Colonic mucosa (tissue), 4 donors: Measurements from ENCODE around the gene GALNT17. TPM values are rescaled to one million over a fixed set of nuclear protein-coding genes. Genes with fewer than 3 reads are reported as not detected.

ENCODE experiments used
- DNase-seq: peaks from one replicate; pipeline ENCODE4 v3.0.0-alpha.2; 2020
- H3K27ac ChIP-seq: fragments of 200-600 bp; one replicate; pipeline ENCODE4 v1.8.0; 2021
- H3K27me3 ChIP-seq: fragments of 200-600 bp; one replicate; pipeline ENCODE4 v1.8.0; 2021
- H3K36me3 ChIP-seq: fragments of 200-600 bp; one replicate; pipeline ENCODE4 v1.8.0; 2021
- H3K4me1 ChIP-seq: fragments of 200-600 bp; one replicate; pipeline ENCODE4 v1.8.0; 2021; ENCODE audit warnings: mild to moderate bottlenecking
- H3K4me3 ChIP-seq: fragments of 200-600 bp; one replicate; pipeline ENCODE4 v1.8.0; 2021
- H3K9ac ChIP-seq, 2 donors: one replicate each; pipeline ENCODE4 v1.7.0; 2013; ENCODE audit warnings: control low read depth in 2 of 2, low read depth in 2 of 2, low read length in 2 of 2
- H3K9me3 ChIP-seq: fragments of 200-600 bp; one replicate; pipeline ENCODE4 v1.8.0; 2021
- intact Hi-C: fragments of 100-400 bp; cut with DNase I; formaldehyde crosslinking; loops from one replicate; pipeline ENCODE4 v1.14.1; 2022
- total RNA-seq, 2 donors: library from RNA; stranded (reverse); fragmentation: NEBNext Ultra II Directional in 1 of 2; extraction: Animal tissue kit (Norgen Biotek cat#: 25700) in 1 of 2; gene quantifications; one replicate each; pipeline ENCODE4 v1.2.1, GENCODE V29; 2021
- TF ChIP-seq, protein P1 (sequence below): fragments of 200-600 bp; IDR thresholded peaks from one replicate; pipeline ENCODE4 v1.8.0; 2022; ENCODE audit warnings: antibody characterized with exemption, mild to moderate bottlenecking
- donor health status: healthy.
- donor health status: DM: no; HTN: no; CAD: no.
- donor health status: DM: no; HTN: no; CAD: no.

Gene GALNT17
- total RNA-seq, 2 donors from 2014 or later, result 0.37 to 1.3 TPM

- Histone ChIP-seq H3K4me3 (no peak overlapping the region), H3K27ac (no peak overlapping the region), H3K27me3 (no peaks in the 10 kb centered on the region), H3K9me3 (no peaks in the 10 kb centered on the region), H3K9ac (no peak overlapping the region), H3K4me1 (no peaks in the 10 kb centered on the region), H3K36me3 (no peaks in the 10 kb centered on the region)
- no peak for DNase-seq
- intact Hi-C loops, result no loop called here
- TF ChIP-seq, protein P1, sequence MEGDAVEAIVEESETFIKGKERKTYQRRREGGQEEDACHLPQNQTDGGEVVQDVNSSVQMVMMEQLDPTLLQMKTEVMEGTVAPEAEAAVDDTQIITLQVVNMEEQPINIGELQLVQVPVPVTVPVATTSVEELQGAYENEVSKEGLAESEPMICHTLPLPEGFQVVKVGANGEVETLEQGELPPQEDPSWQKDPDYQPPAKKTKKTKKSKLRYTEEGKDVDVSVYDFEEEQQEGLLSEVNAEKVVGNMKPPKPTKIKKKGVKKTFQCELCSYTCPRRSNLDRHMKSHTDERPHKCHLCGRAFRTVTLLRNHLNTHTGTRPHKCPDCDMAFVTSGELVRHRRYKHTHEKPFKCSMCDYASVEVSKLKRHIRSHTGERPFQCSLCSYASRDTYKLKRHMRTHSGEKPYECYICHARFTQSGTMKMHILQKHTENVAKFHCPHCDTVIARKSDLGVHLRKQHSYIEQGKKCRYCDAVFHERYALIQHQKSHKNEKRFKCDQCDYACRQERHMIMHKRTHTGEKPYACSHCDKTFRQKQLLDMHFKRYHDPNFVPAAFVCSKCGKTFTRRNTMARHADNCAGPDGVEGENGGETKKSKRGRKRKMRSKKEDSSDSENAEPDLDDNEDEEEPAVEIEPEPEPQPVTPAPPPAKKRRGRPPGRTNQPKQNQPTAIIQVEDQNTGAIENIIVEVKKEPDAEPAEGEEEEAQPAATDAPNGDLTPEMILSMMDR, result no peak
Measured at GRCh38 chr7:71171476-71171875, 39.5 kb downstream of the GALNT17 start.

- intact Hi-C loops, result no loop called here
- Histone ChIP-seq H3K4me3 (no peak overlapping the region), H3K27ac (no peak overlapping the region), H3K9ac (no peak overlapping the region), H3K36me3 (no peaks in the 10 kb centered on the region), H3K27me3 (no peaks in the 10 kb centered on the region), H3K4me1 (no peaks in the 10 kb centered on the region), H3K9me3 (no peaks in the 10 kb centered on the region)
- TF ChIP-seq, protein P1, result no peak
- DNase-seq, result no peak
Measured at GRCh38 chr7:71173955-71174354, 42.0 kb downstream of the GALNT17 start.

DNA sequence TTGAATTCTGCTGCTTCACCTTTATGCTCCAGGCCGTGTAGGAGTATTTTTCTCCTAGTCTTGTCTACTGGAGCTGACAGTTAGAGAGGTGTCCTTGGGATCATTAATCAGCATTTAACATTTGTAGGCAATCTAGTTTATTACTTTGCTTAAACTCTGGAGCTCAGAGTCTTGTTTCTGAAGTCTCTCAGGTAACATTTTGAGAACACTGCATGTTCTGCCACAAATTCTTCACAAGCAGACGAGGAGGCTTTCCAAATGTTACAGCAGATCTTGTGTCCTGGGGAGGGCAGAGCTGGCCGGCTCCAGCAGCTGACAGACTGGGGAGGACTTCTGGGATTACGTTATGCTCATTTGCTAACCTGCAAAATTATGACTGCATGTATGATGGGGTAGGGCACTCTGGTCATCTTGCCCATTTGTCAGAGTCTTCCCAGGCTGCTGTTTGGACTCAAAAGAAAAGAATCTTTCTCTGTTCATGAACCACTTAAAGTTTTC, 50.5 kb downstream of the GALNT17 start:
- Histone ChIP-seq H3K27ac (no peak overlapping the region), H3K9ac (no peak overlapping the region), H3K4me3 (no peak overlapping the region), H3K9me3 (no peaks in the 10 kb centered on the region), H3K27me3 (no peaks in the 10 kb centered on the region), H3K4me1 (no peaks in the 10 kb centered on the region), H3K36me3 (no peaks in the 10 kb centered on the region)
- TF ChIP-seq, protein P1, result no peak
- intact Hi-C loops, result no loop called here
- DNase-seq, result no peak

DNA sequence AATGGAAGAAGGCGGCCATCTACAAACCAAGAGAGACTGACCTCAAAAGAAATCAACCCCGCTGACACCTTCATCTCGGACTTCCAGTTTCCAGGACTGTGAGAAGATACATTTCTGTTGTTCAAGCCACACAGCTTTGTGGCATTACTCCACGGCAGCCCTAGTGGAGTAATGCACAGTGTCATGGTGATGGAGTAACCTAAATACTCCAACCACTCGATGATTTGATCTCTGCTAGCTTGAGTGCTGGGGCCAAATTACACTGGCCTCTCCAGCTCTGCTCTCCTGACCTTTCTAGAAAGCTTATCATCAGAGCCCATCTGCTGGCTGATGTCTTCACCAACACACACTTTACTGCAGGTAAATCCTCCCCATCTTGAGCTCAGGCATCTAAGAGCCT, 52.2 kb downstream of the GALNT17 start:
- intact Hi-C loops, result no loop called here

DNA sequence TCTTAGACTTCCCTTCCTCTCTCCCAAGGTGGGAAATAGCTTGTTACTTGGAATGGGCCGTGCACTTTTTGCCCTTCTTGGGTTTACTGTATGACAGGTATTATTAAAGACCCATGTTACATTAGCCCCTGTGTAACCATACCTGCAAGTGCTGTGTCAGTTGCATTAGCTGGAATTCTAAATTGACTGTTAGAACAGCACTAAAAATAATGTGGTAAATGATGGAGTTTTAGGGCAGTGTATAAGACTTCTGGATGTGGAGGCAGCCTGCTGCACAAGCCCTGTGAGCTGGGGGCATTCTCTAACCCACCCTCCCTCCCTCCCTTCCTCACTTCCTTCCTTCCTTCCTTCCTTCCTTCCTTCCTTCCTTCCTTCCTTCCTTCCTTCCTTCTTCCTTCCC, 52.7 kb downstream of the GALNT17 start:
- DNase-seq, result no peak
- Histone ChIP-seq H3K4me3 (no peak overlapping the region), H3K27ac (no peak overlapping the region), H3K9ac (no peak overlapping the region), H3K36me3 (no peaks in the 10 kb centered on the region), H3K4me1 (no peaks in the 10 kb centered on the region), H3K9me3 (no peaks in the 10 kb centered on the region), H3K27me3 (no peaks in the 10 kb centered on the region)
- intact Hi-C loops, result no loop called here
- TF ChIP-seq, protein P1, result no peak

More for the DNA sequence above, 52.2 kb downstream of the GALNT17 start:
- H3K4me1 ChIP-seq, result no peaks in the 10 kb centered on the region
- H3K36me3 ChIP-seq, result no peaks in the 10 kb centered on the region
- TF ChIP-seq, protein P1, result no peak
- H3K27ac ChIP-seq, result no peak overlapping the region
- H3K9ac ChIP-seq, result no peak overlapping the region
- H3K27me3 ChIP-seq, result no peaks in the 10 kb centered on the region
- no peaks in the 10 kb centered on the region for H3K9me3 ChIP-seq
- no peak for DNase-seq
- no peak overlapping the region for H3K4me3 ChIP-seq
